CD4-positive, alpha-beta T cell (primary cell): ENCODE results near the gene PSME3IP1. TPM values are rescaled to one million over a fixed set of nuclear protein-coding genes. Genes with fewer than 3 reads are reported as not detected.

Source experiments
- ATAC-seq: fragments of 200-7000 bp; cut with Tn5 transposase; one replicate; pipeline ENCODE4 v1.10.0; 2022; ENCODE audit warnings: mild to moderate bottlenecking; ENCODE audit not compliant: poor library complexity
- CTCF ChIA-PET: fragments of 350-600 bp; sonication (Branson Sonifier 250); formaldehyde crosslinking; loops from one replicate; lab custom pipeline; 2021; ENCODE audit warnings: antibody characterized with exemption, inconsistent platforms; lab: Charles Lee
- POLR2A ChIA-PET: fragments of 350-600 bp; sonication (Branson Sonifier 250); formaldehyde crosslinking; loops from one replicate; lab custom pipeline; 2021; ENCODE audit warnings: antibody characterized with exemption, inconsistent platforms; lab: Charles Lee
- DNase-seq, 14 experiments: peaks; one replicate each; pipeline ENCODE4 v3.0.0-alpha.2; 2013 to 2020; ENCODE audit warnings: mixed read lengths in 2 of 14
- H3K27ac ChIP-seq, 2 donors: one replicate each; pipeline versions ENCODE4 v1.5.1 to v1.7.0; 2013; ENCODE audit warnings: low read length in 2 of 2, low read depth in 1 of 2, mild to moderate bottlenecking in 1 of 2
- H3K27me3 ChIP-seq, 2 experiments: 1 replicate in 1 of 2; 2 replicates in 1 of 2; pipeline versions ENCODE4 v1.6.1 to v1.7.0; 2013; ENCODE audit warnings: low read length in 2 of 2, control low read depth in 1 of 2, mild to moderate bottlenecking in 1 of 2, moderate library complexity in 1 of 2; ENCODE audit not compliant: insufficient read depth in 2 of 2, control insufficient read depth in 1 of 2
- H3K36me3 ChIP-seq: one replicate; pipeline ENCODE4 v1.6.1; 2013; ENCODE audit warnings: low read length, control low read depth; ENCODE audit not compliant: insufficient read depth
- H3K4me1 ChIP-seq: one replicate; pipeline ENCODE4 v1.6.1; 2013; ENCODE audit warnings: low read length, control low read depth; ENCODE audit not compliant: insufficient read depth
- H3K4me3 ChIP-seq: one replicate; pipeline ENCODE4 v1.5.1; 2013; ENCODE audit warnings: mild to moderate bottlenecking, low read length, moderate library complexity
- H3K9me3 ChIP-seq, 2 experiments: 1 replicate in 1 of 2; 2 replicates in 1 of 2; pipeline versions ENCODE4 v1.6.1 to v1.7.0; 2013; ENCODE audit warnings: low read length in 2 of 2, mild to moderate bottlenecking in 2 of 2, control low read depth in 1 of 2, moderate library complexity in 1 of 2; ENCODE audit not compliant: control insufficient read depth in 1 of 2, insufficient read depth in 1 of 2
- H3K27ac Mint-ChIP-seq: one replicate; pipeline ENCODE4 v1.8.0; 2020; ENCODE audit warnings: mixed read lengths
- H3K27me3 Mint-ChIP-seq: one replicate; pipeline ENCODE4 v1.8.0; 2021; ENCODE audit warnings: mixed read lengths
- H3K36me3 Mint-ChIP-seq: one replicate; pipeline ENCODE4 v1.8.0; 2021; ENCODE audit warnings: low read depth, mixed read lengths
- H3K4me1 Mint-ChIP-seq: one replicate; pipeline ENCODE4 v1.8.0; 2021; ENCODE audit warnings: low read depth, mixed read lengths
- H3K4me3 Mint-ChIP-seq: one replicate; pipeline ENCODE4 v1.8.0; 2020; ENCODE audit warnings: mild to moderate bottlenecking, mixed read lengths
- H3K9me3 Mint-ChIP-seq: one replicate; pipeline ENCODE4 v1.8.0; 2020; ENCODE audit warnings: mixed read lengths
- intact Hi-C, 2 experiments: fragments of 100-400 bp; cut with DNase I in 1 of 2; cut with micrococcal nuclease in 1 of 2; formaldehyde crosslinking; loops; one replicate each; pipeline versions ENCODE4 v1.15.1 to v1.9.0; 2023 to 2025; cut with DNase I, micrococcal nuclease
- total RNA-seq, 174 experiments: library from RNA in 2 of 174; stranded (reverse) in 2 of 174; gene quantifications; one replicate each; pipeline ENCODE4 v1.2.3 and lab custom pipeline; 2021 to 2026
- TF ChIP-seq, protein P1 (sequence below): fragments of 200-600 bp; IDR thresholded peaks from one replicate; pipeline ENCODE4 v1.8.0; 2022; ENCODE audit warnings: antibody characterized with exemption, mild to moderate bottlenecking

The PSME3IP1 gene
- total RNA-seq, 2 experiments from 2014 or later, result 77.1 to 77.9 TPM

DNA sequence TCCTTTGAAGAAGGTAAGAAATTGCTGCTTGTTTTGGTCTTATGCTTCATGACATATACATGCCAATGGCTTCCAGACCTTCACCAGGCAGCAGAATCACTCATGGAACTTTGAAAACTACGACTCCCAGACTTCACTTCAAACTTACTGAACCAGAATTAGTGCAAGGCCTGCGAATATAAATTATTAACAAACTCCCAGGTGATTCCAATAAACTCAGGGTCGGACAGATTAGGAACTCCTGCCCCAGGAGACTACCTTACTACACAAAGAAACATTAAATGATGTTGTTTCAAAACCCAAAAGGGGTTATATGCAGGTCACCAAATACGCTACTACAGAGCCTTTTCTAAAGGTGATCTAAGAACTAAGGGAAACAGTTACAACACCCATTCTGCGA, 20.4 kb downstream of the PSME3IP1 start:
- Histone ChIP-seq H3K27me3 (no peaks in the 10 kb centered on the region), H3K4me1 (peaks cover 5% of the 10 kb centered on the region), H3K36me3 (peaks cover 70% of the 10 kb centered on the region), H3K9me3 (no peaks in the 10 kb centered on the region), H3K27ac (no peak overlapping the region), H3K4me3 (no peak overlapping the region)
- TF ChIP-seq, protein P1, sequence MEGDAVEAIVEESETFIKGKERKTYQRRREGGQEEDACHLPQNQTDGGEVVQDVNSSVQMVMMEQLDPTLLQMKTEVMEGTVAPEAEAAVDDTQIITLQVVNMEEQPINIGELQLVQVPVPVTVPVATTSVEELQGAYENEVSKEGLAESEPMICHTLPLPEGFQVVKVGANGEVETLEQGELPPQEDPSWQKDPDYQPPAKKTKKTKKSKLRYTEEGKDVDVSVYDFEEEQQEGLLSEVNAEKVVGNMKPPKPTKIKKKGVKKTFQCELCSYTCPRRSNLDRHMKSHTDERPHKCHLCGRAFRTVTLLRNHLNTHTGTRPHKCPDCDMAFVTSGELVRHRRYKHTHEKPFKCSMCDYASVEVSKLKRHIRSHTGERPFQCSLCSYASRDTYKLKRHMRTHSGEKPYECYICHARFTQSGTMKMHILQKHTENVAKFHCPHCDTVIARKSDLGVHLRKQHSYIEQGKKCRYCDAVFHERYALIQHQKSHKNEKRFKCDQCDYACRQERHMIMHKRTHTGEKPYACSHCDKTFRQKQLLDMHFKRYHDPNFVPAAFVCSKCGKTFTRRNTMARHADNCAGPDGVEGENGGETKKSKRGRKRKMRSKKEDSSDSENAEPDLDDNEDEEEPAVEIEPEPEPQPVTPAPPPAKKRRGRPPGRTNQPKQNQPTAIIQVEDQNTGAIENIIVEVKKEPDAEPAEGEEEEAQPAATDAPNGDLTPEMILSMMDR, result no peak
- Mint-ChIP-seq H3K4me3 (no peak overlapping the region), H3K4me1 (peaks cover 27% of the 10 kb centered on the region), H3K9me3 (no peaks in the 10 kb centered on the region), H3K36me3 (peaks cover 88% of the 10 kb centered on the region), H3K27me3 (no peaks in the 10 kb centered on the region), H3K27ac (no peak overlapping the region)
- ATAC-seq (no peak), DNase-seq (no peak)
- ChIA-PET POLR2A (interaction anchor here (0.6 to 1.2 kb wide), 2 partner anchors 73 to 80 kb away, joined by 3 read pairs; partner anchors contain the start of gene CPNE2), CTCF (no interaction called here)
- intact Hi-C loops, result loop anchor here in 1 of 2 experiments (5.0 kb wide), 1 partner anchor 298 kb away; the partner anchor contains the start of gene SLC12A3

DNA sequence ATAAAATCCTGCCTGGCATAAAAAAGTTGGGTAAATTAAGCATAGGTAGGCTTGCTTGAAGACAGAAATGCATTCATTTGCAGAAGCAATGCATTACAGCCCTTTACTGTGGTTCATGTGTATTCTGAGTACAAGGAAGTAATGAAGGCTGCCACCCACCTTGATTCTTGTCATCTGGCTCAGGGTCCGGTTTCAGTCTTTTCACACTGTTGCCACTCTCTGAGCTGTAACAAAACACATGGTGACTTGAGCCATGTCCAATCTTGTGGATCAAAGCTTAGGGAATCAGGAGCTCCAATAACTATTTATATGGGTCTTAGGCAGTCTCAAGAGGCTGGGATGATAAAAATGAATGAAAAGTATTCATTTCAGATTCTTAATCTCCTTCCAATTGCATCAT, 22.0 kb downstream of the PSME3IP1 start:
- peaks cover 86% of the 10 kb centered on the region for H3K36me3 Mint-ChIP-seq
- H3K27ac Mint-ChIP-seq, result no peak overlapping the region
- H3K36me3 ChIP-seq, result peaks cover 72% of the 10 kb centered on the region

DNA sequence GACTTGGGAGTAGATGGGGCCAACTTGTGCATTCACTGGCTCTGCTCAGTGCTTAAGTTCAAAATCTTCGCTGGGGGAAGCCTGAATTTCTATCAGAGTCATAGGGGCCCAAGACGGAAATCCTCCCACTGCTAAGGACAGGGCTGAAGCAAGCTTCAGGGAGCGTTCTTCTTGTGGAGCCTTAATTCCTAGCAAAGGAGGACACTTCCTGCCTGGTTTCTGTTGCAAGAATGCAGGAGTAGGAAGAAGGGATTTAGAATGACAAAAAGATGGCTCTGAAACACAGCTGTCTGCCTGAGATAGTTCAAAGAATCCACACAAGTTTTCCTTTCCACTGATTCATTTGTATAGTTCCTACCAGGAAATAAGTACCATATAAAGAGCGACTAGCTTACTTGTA, 26.4 kb downstream of the PSME3IP1 start:
- Mint-ChIP-seq H3K27me3 (no peaks in the 10 kb centered on the region), H3K9me3 (no peaks in the 10 kb centered on the region), H3K36me3 (peaks cover 90% of the 10 kb centered on the region), H3K4me1 (peaks cover 12% of the 10 kb centered on the region), H3K27ac (no peak overlapping the region), H3K4me3 (no peak overlapping the region)
- POLR2A ChIA-PET, result no interaction called here
- H3K4me3 ChIP-seq, result no peak overlapping the region
- CTCF ChIA-PET, result no interaction called here
- H3K36me3 ChIP-seq, result peaks cover 63% of the 10 kb centered on the region
- intact Hi-C loops, result no loop called here
- DNase-seq (no peak), ATAC-seq (no peak)
- H3K27me3 ChIP-seq, result no peaks in the 10 kb centered on the region
- no peak overlapping the region for H3K27ac ChIP-seq
- H3K4me1 ChIP-seq, result no peaks in the 10 kb centered on the region
- H3K9me3 ChIP-seq, result no peaks in the 10 kb centered on the region
- TF ChIP-seq, protein P1, result no peak

More for the DNA sequence above, 22.0 kb downstream of the PSME3IP1 start:
- Histone ChIP-seq H3K9me3 (no peaks in the 10 kb centered on the region), H3K4me1 (peaks cover 5% of the 10 kb centered on the region), H3K27ac (no peak overlapping the region), H3K4me3 (no peak overlapping the region), H3K27me3 (no peaks in the 10 kb centered on the region)
- ChIA-PET POLR2A (no interaction called here), CTCF (no interaction called here)
- DNase-seq, result no peak
- ATAC-seq, result no peak
- H3K9me3 Mint-ChIP-seq, result no peaks in the 10 kb centered on the region
- intact Hi-C loops, result no loop called here
- TF ChIP-seq, protein P1, result no peak
- H3K4me3 Mint-ChIP-seq, result no peak overlapping the region
- no peaks in the 10 kb centered on the region for H3K27me3 Mint-ChIP-seq
- peaks cover 27% of the 10 kb centered on the region for H3K4me1 Mint-ChIP-seq
